ENCODE data around the gene PGAM2. TPM values are rescaled to one million over a fixed set of nuclear protein-coding genes. Genes with fewer than 3 reads are reported as not detected.

PGAM2 gene
- total RNA-seq, 1 donor from 2014 or later, result 0.66 TPM

DNA sequence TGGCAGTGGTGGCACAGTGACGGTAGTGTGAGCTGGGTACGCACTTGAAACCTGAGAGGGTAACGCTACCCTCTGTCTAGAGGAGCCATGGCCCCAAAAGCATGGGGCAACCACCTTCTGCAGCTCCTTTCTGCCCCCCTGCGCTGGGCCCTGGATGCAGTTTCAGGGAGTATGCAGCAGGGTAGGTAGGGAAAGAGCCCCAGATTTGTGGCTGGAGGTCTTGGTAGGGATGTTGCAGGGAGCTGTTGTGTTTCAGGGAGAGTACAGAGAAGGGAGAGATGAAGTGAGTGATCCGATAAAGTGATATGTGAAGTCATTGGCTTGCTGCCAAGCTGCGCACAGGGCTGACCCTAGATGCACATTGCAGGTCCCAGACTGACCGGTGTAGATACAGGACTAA, 2.7 kb upstream of the PGAM2 start:
- intact Hi-C loops (cut with micrococcal nuclease), result loop anchor here (5.0 kb wide), 2 partner anchors 54 to 889 kb away; partner anchors contain the start of gene POLD2

DNA sequence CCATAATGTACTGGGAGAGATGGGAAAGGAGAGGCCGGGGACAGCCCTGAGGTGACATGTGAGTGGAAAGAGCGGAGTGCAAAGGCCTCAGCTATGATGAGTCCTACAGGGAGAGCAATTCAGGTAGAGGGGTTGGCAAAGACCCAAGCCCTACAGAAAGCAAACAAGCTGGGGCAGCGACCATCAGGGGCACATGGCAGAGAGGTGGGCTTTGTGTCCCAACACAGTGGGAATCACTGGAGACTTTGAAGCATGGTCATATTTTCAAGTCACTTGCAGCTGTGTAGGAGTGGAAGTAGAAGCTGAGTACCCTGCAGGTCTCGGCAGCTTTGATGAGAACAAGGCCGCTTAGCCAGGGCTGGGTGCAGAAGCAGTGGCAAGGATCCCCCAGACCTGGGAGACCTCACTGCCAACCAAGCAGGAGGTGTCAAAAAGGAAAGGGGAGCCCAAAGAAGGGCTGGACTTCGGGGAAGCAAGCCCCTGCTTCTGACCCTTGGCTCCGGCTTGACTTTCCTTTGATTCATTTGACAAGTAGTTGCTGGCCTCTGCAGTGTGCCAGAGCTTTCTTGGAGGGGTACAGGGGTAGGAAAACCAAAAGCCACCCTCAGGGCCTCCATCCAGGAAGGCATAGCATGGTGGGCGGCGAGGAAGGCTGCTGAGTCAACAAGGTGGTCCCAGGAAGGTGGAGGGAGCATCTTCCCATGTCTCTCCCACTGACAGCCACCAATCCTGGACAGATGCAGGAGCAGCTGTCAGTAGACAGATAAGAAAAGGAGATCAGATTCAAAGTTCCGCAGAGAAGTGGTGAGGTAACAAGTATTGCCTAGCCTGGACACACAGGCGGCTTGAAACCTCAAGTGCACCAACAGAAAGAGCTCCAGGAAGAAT, 1.9 kb upstream of the PGAM2 start:
- intact Hi-C loops (cut with micrococcal nuclease), result loop anchor here (5.0 kb wide), 2 partner anchors 55 to 890 kb away; partner anchors contain the start of gene POLD2

DNA sequence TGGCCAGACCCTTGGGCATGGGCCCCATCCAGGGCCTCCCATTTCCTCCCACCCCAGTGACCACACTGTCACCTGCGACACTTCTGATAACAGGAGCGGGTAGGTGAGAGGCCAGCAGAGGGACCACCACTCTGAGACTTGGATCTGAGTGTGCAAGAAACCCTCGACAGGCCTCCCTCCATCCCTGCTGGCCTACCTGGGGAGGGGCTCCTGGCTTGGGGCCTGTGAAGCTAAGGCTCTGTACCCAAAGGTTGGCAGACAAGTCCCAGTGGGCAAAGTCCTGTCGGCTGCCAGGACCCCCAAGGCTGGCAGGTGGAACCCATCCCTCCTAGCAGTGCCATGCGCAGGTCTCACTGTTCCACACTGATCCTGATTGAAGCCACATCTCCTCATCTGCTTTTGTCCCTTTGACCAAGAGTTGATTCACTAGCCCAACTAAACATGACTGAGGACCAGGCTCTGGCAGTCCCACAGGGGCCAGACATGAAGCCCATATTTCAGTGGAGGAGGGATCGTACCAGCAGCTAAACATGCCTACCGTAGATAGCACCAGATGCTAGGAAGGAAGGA, 1.2 kb upstream of the PGAM2 start:
- intact Hi-C loops (cut with micrococcal nuclease), result loop anchor here (5.0 kb wide), 2 partner anchors 56 to 891 kb away; partner anchors contain the start of gene POLD2

DNA sequence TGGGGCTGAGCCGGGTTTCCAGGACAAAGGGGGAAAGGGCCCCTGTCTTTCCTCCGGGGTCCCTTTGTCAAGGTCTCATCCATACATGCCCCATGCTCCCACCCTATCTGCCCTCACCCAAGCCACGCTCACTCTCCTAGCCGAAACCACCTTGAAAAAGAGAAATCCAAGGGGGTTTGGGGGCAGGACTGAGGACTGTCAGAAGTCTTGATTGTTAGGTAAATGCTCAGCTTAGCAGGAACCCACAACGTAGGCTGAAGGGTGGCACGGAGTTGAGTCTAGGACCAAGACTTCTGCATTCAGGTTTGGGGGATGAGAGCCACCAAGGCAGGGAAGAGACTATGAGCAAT, 719 bp upstream of the PGAM2 start:
- intact Hi-C loops (cut with micrococcal nuclease), result loop anchor here (5.0 kb wide), 2 partner anchors 56 to 891 kb away; partner anchors contain the start of gene POLD2

DNA sequence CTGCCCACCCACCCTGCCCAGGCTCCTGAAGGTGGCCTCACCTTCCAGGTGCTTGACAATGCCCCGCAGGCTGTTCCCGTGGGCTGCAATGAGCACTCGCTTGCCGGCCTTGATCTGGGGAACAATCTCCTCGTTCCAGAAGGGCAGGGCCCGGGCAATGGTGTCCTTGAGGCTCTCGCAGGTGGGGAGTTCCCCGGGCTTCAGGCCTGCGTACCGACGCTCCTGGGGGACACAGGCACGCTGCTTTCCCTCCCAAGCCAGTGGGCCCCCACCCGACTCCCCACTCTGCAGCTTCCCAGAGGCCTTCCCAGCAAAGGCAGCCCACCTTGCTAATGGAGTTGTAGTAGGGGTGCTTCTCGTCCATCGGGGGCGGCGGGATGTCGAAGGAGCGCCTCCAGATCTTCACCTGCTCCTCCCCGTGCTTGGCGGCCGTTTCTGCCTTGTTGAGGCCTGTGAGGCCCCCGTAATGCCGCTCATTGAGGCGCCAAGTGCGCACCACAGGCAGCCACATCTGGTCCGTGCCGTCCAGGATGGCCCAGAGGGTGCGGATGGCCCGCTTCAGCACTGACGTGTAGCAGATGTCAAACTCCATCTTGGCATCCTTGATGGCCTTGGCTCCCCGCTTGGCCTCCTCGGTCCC, 456 bp downstream of the PGAM2 start:
- intact Hi-C loops (cut with micrococcal nuclease), result loop anchor here (5.0 kb wide), 2 partner anchors 57 to 892 kb away; partner anchors contain the start of gene POLD2

DNA sequence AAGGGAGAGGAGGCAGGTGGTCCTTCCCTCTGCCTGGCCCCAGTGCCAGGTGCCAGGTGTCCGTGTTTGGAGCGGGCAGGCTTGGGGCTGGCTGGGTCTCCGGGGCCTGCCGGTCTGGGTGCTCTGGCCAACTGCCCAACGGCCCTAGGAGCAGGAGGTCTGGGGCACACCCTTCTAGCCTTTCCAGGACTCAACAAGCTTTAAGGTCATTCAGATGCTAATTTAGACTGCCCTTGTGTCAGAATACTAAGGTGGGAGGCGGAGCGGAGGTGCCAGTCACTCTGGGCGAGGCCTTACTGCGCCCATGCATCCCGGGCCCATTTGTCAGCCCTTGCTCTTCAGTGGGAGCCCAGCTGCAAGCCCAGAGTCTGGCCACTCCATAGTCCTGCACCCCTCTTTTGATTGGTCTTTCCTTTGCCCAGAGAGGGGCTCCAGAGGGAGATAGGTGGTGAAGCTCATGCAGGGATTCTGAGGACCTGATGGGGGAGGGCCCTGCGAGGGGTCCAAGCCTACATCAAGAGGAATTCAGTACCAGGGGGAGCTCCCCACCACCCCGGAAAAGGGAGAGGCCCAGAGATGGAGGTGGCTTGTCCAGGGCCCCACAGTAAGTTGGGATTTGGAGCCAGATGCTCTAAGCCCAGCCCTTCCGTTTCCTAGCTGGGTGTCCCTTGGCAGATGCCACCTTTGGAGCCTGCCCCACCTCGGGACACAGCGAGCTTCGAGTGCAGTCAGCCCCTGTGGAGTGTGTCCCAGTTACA, 1.3 kb downstream of the PGAM2 start:
- intact Hi-C loops (cut with micrococcal nuclease), result no loop called here

DNA sequence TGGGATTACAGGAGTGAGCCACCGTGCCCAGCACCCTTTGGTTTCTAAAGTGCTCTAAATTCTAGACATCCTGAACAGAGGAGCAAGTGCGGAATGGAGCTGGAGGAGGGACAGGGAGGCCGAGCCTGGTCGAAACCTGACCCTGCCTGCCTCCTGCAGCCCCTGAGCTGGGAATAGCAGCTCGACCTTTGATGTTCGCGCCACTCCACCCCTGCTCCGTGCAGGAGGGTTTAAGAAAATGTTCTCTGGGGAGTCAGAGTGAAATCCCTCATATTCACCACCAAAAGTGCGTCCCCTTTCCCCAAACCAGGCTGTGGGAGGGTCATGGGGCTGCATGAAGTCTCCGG, 1.8 kb downstream of the PGAM2 start:
- intact Hi-C loops (cut with micrococcal nuclease), result no loop called here

DNA sequence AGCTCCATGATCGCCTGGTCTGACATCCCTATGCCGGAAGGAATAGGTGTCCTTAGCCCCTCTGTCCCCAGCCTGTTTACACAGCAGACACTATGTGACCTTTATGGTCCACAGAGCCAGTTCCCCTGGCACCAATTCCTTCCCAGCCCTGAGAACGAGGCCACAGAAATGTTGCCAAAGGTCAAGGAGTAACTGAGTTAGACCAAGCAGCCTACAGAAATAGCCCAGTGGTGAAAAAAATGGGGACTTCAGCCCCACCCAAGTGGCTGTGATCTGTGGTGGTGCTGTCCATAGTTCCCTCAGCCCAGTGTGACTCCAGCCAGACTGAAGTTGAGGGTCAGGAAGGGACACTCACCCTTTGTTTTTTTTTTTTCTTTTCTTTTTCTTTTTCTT, 2.5 kb downstream of the PGAM2 start:
- intact Hi-C loops (cut with micrococcal nuclease), result no loop called here

DNA sequence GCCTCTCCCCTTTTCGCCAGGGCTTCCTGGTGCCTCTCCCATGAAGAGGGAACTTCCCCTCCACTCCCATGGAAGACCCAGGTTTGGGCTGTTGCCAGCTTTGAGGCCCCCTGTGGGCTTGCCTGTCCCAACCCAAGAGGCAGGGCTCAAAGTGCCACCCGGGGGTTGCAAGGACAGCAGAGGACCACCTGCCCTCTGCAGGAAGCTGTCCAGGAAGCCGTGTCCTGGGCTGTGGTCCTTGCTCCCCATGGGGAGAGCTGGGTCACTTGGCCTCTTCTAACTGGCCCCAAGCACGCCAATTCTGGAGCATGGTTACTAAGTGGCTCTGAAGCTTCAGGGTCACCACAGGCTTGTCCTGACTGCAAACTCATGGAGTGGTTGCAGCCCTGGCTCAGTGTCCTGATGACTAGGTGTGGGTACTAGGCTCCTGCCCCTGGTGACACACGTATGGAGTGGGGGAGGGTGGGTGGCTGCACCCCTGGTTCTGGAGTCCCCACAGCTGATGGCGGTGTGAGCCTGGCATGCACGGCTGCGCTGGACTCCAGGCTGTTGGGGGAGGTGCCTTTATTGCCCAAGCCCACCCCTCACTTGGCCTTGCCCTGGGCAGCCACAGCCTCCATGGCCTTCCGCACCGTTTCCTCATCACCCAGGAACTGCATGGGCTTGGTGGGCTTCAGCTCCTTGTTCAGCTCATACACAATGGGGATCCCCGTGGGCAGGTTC, 3.0 kb downstream of the PGAM2 start:
- intact Hi-C loops (cut with micrococcal nuclease), result no loop called here

DNA sequence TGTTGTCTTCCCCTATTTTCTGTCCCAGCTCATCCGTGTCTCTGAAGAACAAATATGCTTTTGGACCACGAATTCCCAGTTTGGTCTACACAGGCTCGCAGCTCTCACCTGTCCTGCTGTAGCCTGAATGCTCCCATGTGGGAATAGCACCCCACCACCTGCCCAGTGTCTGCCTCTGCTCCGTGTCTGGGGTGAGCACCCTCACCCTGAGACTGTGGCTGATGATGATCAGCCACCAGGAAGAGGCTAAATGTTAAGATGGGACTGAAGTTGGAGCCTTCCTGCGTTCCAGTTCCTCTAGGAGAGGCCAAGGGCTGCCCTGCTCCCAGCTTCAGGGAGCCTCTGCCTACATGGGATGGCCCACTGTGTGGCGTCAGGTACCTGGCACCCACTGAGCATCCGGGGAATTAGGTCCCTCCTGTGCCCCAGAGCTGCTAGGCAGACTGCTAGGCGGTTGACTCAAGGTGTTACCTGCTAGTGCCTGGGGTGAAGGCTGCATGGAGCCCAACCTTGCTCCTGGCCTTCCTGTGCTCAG, 3.7 kb downstream of the PGAM2 start:
- intact Hi-C loops (cut with micrococcal nuclease), result no loop called here

DNA sequence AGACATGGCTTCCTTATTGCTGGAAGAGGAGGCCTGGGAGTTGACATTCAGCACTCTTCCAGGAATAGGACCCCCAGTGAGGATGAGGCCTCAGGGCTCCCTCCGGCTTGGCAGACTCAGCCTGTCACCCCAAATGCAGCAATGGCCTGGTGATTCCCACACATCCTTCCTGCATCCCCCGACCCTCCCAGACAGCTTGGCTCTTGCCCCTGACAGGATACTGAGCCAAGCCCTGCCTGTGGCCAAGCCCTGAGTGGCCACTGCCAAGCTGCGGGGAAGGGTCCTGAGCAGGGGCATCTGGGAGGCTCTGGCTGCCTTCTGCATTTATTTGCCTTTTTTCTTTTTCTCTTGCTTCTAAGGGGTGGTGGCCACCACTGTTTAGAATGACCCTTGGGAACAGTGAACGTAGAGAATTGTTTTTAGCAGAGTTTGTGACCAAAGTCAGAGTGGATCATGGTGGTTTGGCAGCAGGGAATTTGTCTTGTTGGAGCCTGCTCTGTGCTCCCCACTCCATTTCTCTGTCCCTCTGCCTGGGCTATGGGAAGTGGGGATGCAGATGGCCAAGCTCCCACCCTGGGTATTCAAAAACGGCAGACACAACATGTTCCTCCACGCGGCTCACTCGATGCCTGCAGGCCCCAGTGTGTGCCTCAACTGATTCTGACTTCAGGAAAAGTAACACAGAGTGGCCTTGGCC, 4.3 kb downstream of the PGAM2 start:
- intact Hi-C loops (cut with micrococcal nuclease), result no loop called here

DNA sequence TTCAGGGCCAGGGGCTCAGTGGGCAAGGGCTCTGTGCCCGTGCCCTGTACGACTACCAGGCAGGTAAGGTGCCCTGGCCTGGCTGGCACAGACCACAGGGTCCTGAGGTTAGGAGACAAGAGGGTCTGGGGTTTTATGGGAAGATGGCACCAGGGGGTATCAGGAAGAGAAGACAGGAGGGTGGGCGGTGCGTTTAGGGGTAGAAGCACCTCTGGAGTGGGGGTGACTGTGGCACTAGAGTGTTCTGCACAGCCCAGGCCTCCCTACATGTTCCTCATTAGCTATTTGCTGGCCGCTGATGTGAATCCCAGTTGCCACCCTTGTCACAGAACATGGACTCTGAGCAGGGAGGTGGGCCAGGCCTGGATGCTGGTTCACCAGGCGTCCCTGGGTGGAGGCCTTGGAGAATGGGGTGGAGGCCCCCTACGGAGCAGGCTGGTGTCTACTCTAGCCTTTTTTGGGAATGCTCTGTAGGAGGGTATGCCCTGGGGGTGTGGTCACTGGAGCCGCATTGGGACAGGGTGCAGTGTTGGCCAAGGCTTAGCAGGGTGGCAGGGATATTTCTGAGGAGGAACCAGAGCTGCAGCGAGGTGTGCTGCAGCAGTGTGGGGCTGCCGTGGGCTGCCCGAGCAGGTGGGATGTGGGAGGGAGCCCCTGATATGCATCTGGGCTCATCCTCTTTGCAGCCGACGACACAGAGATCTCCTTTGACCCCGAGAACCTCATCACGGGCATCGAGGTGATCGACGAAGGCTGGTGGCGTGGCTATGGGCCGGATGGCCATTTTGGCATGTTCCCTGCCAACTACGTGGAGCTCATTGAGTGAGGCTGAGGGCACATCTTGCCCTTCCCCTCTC, 5.0 kb downstream of the PGAM2 start:
- intact Hi-C loops (cut with micrococcal nuclease), result no loop called here

DNA sequence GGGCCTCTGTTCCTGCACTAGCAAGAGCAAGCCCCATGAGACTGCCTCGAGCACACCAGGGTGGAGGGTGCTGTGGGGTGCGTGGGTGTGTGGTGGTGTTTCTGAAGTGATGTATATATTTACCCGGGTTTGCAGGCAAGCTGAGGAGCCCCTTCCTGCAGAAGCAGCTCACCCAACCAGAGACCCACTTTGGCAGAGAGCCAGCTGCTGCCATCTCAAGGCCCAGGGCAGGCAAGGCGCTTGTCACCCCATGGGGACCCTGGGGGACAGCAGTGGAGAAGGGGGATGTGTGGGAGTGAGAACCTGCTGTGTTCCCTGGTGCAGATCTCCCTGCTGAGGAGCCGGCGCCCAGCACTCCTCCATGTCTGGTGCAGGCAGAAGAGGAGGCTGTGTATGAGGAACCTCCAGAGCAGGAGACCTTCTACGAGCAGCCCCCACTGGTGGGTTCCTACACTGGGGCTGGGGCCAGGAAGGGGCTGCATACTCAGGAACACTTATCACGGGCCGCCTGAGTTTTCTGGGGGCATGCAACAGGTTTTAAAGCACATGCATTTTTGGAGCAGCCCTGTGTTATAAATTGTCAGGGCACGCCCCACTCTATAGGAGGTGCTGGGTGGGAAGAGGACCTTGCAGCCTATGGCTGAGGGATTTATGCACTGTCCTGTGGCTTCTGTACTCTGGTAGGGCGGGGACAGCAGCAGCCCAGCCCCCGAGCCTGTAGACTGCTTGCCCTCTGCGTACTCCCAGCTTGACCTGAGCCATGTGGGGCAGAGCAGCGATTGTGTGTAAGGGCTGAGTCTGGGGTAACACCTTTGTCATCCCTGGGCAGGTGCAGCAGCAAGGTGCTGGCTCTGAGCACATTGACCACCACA, 5.9 kb downstream of the PGAM2 start:
- intact Hi-C loops (cut with micrococcal nuclease), result no loop called here

DNA sequence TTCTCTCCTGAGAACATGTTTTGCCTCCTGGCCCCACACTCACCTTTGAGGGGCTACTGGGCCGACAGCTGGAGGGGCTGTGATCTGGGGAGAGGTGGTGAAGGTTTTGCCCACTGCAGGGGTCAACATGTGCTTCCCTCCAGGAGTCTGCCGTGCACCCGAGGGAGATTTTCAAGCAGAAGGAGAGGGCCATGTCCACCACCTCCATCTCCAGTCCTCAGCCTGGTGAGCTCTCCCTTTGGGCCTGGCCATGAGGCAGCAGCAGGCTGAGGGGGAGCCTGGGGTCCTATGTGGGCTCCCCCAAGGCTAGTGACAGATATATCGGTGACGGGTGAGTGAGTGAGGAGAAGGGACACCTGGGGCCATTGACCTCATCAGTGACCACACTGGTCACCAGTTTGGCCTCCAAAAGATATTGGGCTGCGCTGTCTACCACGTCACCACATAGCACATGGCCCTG, 6.6 kb downstream of the PGAM2 start:
- intact Hi-C loops (cut with micrococcal nuclease), result no loop called here

DNA sequence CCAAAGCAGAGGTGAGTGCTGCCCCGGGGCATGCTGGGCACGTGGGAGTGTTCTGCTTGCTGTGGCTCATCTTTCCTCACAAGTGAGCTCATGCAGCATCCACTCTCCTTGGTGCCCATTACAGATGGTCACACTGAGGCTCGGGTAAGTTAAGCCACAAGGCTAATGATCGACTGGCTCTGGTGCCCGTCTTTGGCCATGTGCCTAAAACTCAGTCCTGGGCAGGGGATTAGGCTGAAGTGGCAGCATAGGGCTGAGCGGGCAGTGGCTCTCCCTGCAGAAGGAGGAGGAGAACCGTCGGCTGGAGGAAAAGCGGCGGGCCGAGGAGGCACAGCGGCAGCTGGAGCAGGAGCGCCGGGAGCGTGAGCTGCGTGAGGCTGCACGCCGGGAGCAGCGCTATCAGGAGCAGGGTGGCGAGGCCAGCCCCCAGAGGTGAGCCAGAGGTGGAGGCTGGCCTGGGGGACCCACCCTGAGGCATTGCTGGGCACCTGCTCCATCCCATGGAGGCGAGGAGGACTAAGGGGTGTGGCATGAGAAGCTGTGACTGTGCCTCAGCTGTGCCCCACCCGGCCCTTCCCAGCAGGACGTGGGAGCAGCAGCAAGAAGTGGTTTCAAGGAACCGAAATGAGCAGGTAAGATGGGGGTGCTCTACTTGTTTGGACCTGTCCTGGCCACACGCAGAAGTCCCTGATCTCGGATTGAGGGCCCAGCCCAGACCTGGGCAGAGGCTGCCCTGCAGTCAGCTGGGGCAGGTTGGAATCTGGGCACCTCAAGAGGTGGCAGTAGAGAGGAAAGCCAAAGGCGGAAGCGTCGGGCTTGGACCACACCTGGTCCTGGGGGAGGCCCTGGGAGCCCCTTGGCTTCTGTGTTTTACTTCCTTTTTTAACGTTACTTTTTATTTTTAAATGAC, 7.3 kb downstream of the PGAM2 start:
- intact Hi-C loops (cut with micrococcal nuclease), result no loop called here

DNA sequence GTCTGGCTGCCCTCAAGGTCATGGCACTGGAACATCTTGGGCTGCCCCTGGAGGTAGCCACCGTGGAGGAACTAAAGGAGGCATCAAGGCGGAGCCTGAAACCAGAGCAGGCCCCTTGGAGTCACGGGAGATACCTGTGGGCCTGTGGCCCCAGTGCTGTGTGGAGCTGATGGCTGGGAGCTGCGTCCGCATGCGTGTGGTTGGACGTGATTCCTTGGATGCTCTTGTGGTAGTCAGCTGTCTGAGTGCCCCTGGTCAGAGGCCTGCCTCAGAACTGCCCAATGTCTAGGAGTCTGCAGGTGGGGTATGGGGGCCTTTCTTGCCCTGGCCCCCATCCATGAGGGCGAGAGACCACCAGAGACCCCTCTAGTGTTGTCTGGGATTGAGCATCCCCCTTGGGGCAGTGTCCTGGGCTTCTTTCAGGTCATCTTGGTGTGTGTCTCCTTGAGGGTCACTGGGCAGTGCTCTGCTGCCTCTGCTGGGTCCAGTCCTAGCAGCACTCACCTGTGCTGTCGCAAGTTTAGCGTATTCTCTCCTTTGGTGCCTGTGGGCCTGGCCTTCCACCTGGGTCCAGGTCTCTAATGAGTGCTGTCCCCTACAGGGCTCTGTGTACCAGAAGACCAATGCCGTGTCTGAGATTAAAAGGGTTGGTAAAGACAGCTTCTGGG, 8.1 kb downstream of the PGAM2 start:
- intact Hi-C loops (cut with micrococcal nuclease), result no loop called here
